Uterus (tissue), 2 donors: ENCODE data around the gene UBP1.
"Not testable (repeated sequence)": the region's sequence is repeated elsewhere in the genome, so short reads cannot be mapped to it uniquely, and the experiment has no call there.

Experiments
- POLR2A ChIP-seq, 2 donors: fragments of 450-650 bp; IDR thresholded peaks; one replicate each; pipeline ENCODE4 v1.6.1; 2016; ENCODE audit warnings: antibody characterized with exemption in 2 of 2, mild to moderate bottlenecking in 1 of 2, moderate library complexity in 1 of 2
- TF ChIP-seq, protein P1 (sequence below), 4 experiments: fragments of 200-600 bp in 2 of 4; fragments of 450-650 bp in 2 of 4; sonication (generic) in 2 of 4; IDR thresholded peaks; one replicate each; pipeline ENCODE4 v1.5.1; 2016 to 2019; ENCODE audit warnings: antibody characterized with exemption in 4 of 4, mild to moderate bottlenecking in 2 of 4, moderate library complexity in 1 of 4

DNA sequence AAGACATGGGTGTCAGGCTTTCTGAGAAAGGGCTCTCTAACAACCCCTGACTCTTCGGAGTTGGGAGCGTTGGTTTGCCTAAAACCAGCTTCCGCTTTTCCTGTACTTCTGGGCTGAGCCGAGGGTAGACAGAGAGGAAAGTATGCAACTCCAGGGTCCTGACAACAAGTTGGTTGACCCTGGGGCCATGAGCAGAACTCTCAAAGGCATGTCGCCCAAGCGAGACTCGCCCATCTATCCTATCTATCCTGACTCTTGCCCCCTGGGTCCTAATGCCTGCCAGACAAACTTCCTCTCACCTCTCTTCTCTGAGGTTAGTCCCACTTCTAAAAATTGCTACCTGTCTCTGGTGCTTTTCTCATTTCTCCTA lies 7.0 kb upstream of the UBP1 start:
- TF ChIP-seq, protein P1, sequence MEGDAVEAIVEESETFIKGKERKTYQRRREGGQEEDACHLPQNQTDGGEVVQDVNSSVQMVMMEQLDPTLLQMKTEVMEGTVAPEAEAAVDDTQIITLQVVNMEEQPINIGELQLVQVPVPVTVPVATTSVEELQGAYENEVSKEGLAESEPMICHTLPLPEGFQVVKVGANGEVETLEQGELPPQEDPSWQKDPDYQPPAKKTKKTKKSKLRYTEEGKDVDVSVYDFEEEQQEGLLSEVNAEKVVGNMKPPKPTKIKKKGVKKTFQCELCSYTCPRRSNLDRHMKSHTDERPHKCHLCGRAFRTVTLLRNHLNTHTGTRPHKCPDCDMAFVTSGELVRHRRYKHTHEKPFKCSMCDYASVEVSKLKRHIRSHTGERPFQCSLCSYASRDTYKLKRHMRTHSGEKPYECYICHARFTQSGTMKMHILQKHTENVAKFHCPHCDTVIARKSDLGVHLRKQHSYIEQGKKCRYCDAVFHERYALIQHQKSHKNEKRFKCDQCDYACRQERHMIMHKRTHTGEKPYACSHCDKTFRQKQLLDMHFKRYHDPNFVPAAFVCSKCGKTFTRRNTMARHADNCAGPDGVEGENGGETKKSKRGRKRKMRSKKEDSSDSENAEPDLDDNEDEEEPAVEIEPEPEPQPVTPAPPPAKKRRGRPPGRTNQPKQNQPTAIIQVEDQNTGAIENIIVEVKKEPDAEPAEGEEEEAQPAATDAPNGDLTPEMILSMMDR (IDR thresholded peaks at IDR 0.05), result not testable (repeated sequence)
- not testable (repeated sequence) for TF ChIP-seq POLR2A (IDR thresholded peaks at IDR 0.05)
